VCaP (cell line): ENCODE data around the gene RBM25.

Source experiments
- H3K27ac ChIP-seq: fragments of 450-650 bp; 2 replicates; pipeline ENCODE4 v1.5.1; 2017
- TF ChIP-seq, protein P1 (sequence below): fragments of 450-650 bp; conservative IDR thresholded peaks from 2 replicates; pipeline ENCODE4 v1.5.1; 2017; ENCODE audit warnings: mild to moderate bottlenecking, moderate library complexity

RBM25 gene

DNA sequence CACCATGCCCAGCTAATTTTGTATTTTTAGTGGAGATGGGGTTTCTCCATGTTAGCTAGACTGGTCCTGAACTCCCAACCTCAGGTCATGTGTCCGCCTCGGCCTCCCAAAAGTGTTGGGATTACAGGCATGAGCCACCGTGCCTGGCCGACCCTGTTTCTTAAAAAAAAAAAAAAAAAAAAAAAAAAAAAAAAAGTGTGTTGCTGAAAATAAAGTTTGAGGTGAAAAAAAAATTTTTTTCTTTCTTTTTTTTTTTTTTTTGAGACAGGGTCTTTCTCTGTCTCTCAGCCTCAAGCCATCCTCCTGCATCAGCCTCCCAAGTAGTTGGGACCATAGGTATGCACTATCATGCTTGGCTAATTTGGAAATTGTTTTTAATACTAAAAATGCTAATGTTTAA lies 11.3 kb downstream of the RBM25 start:
- TF ChIP-seq, protein P1, sequence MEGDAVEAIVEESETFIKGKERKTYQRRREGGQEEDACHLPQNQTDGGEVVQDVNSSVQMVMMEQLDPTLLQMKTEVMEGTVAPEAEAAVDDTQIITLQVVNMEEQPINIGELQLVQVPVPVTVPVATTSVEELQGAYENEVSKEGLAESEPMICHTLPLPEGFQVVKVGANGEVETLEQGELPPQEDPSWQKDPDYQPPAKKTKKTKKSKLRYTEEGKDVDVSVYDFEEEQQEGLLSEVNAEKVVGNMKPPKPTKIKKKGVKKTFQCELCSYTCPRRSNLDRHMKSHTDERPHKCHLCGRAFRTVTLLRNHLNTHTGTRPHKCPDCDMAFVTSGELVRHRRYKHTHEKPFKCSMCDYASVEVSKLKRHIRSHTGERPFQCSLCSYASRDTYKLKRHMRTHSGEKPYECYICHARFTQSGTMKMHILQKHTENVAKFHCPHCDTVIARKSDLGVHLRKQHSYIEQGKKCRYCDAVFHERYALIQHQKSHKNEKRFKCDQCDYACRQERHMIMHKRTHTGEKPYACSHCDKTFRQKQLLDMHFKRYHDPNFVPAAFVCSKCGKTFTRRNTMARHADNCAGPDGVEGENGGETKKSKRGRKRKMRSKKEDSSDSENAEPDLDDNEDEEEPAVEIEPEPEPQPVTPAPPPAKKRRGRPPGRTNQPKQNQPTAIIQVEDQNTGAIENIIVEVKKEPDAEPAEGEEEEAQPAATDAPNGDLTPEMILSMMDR = no peak
- H3K27ac ChIP-seq = no peak overlapping the region

GRCh38 chr14:73091044-73091443 lies 32.7 kb downstream of the RBM25 start:
- no peak overlapping the region for H3K27ac ChIP-seq
- TF ChIP-seq, protein P1 = no peak

GRCh38 chr14:73097421-73097820 lies 39.1 kb downstream of the RBM25 start:
- no peak overlapping the region for H3K27ac ChIP-seq
- TF ChIP-seq, protein P1 = no peak

DNA sequence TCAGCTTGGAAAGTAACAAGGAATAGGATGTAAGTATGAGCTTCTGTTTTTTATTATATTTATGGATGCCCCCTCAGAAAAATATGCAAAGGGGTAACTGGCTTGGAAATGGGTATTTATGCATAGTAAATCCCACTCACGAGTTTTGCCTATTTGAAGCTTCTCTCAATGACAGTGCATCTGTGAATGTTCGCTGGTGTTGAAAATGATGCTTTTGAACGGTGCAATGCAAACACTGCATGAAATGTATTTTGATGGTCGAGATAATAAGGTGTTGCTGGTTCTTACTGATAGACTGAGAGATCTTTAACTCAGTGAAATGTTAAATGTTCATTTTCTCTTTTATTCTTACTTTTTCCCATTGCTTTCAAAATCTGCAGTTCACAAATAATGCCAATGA lies 42.0 kb downstream of the RBM25 start:
- H3K27ac ChIP-seq = no peak overlapping the region
- TF ChIP-seq, protein P1 = no peak

DNA sequence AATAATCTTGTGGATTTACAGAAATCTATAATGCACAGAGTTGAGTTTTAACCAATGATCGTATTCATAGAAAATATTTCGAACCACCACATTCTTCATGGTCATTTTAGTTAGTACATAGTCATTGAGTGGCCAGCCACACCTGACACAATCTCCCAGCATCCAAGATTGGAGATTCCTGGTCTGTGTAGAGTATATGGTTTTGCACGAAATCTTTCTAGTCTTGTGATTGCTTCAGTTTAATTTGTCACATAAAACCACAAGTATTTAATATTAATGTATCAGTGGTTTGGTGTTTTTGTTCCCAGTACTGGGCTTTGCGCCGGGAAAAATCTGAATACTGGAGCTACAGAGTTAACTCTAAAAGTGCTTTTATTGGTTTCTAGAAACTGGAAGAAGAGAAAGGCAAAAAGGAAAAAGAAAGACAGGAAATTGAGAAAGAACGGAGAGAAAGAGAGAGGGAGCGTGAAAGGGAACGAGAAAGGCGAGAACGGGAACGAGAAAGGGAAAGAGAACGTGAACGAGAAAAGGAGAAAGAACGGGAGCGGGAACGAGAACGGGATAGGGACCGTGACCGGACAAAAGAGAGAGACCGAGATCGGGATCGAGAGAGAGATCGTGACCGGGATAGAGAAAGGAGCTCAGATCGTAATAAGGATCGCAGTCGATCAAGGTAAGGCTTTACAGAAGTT lies 44.6 kb downstream of the RBM25 start:
- TF ChIP-seq, protein P1 = no peak
- peak overlapping the region; percentile 73 for H3K27ac ChIP-seq

DNA sequence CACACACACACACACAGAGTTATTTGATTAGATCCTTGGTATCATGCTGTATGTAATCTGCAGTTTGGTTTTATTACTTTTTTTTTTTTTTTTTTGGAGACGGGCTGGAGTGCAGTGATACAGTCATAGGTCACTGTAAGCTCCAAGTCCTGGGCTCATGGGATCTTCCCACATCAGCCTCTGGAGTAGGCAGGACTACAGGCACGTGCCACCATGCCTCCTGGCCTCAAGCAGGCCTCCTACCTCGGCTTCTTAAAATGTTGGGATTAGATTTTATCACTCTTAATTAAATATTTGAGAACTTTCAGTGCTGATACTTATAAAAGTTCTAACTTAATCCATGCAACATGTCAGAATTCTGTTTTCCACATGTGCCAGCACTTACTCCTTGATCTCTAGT lies 46.7 kb downstream of the RBM25 start:
- peak overlapping the region; percentile 73 for H3K27ac ChIP-seq
- TF ChIP-seq, protein P1 = no peak

GRCh38 chr14:73105727-73106126 lies 47.4 kb downstream of the RBM25 start:
- TF ChIP-seq, protein P1 = no peak
- peak overlapping the region; percentile 73 for H3K27ac ChIP-seq
